CD4-positive, alpha-beta T cell treated with Interferon alpha-2 for 1 hour (primary cell): ENCODE measurements around the gene COL25A1.
"Not testable (repeated sequence)": the region's sequence is repeated elsewhere in the genome, so short reads cannot be mapped to it uniquely, and the experiment has no call there.

Experiments
- DNase-seq, 2 donors: peaks; one replicate each; pipeline ENCODE4 v3.0.0-alpha.2; 2020 to 2022

Gene COL25A1

DNA sequence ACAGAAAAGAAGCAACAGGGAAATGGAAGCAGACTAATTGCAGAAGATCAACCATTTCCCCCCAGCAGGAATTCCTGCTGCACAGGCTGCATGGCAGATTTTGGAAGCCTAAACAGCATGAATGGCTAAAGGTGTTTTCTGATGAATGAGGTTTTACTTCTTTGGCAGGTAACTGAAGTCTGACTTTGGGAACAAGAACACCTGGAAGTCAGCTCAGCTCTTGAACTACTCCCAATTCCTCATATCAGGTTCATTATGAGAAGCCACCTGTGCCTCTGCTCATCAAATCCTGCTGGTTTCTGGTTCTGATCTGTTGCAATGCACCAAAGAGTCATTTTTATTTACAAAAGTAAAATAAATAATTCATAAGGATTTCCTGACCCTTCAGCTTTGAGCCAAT, 139.0 kb downstream of the COL25A1 start:
- no peak for DNase-seq

DNA sequence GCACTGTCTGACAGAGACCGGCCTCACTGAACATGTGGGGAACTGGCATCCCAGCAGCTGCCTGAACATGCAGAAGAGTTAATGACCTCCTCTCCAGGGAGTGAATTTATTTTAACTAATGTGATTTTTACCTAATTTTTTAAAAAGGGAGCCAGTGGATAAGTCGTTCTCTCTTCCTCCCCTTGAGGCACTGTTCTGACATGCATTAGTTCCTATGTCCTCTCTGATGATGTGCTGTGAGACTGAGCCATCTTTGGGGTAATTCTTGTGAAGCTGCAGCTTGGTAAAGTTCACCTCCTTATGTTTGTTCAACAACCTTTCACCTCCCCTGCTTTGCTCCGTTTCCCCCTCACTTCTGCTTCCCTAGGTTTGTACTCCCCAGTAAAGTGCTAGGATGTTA, 139.7 kb downstream of the COL25A1 start:
- no peak for DNase-seq

DNA sequence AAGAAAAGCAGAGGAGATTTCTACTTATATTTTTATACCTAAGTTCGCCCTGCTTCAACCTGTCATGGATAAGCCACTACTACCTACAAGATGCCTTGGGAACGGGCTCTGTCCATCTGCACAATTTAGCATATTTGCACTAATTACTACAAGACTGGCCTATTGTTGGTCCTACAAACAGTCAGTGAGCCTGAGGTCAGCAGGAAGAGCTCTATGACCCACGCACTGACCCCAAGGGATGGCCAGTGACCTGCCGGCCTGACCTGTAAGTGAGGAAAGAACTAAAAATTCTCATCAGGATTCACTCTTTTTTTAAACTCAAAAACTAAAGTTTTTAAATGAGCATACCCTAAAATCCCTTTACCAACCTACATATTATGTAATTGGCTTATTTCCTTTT, 142.0 kb downstream of the COL25A1 start:
- no peak for DNase-seq

DNA sequence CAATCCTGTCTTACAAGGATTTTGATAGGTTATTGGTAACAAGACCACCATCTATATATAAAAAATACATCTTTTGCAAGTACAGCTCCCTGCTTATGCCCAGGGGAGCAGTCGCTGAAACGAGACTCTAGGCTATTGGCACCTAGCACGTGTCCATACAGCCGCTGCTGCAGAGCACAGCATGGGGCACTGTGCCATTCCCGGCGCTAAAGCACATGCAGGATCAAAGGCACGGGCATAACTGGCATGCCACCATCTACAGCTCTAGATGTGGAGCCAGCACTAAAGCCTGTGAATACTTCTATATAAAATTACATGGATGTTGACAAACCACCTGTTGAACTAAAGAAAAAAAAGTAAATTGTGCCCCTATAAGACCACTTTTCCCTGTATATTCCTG, 144.8 kb downstream of the COL25A1 start:
- no peak for DNase-seq

DNA sequence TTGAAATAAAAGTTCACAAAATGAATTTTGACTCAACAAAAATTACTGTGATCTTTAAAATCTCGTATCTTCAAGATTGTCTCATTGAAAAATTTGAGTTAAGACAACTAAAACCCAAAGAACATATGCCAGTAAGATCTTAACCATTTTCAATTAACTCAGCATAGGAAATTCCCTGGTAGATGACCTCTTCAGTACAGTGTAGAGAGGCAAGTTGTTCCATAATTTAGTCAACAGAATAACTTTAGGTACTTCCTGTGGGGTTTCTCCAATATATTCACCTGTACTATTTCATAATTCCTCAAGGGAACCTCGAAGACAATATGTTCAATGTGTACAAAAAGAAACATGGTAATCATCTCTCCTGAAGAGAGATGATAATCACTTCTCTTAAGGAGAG, 145.3 kb downstream of the COL25A1 start:
- DNase-seq = no peak

DNA sequence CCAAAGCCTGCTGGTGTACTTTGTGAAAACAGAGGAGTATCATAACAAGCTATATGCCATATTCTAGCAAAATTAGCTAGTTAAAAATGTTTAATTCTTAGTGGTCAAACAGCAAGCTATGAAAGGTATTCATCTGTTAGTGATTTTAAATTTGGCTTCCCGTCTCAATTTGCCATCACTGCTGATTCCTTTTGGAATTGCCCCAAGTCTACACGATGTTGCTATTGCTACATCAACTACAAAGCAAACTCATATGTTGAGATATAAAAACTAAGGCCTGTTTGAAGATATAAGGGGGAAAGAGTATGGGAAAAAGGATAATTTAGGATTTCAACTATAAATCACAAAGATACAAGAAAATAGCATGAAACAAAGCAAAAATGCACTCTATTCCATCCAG, 146.1 kb downstream of the COL25A1 start:
- DNase-seq = no peak

DNA sequence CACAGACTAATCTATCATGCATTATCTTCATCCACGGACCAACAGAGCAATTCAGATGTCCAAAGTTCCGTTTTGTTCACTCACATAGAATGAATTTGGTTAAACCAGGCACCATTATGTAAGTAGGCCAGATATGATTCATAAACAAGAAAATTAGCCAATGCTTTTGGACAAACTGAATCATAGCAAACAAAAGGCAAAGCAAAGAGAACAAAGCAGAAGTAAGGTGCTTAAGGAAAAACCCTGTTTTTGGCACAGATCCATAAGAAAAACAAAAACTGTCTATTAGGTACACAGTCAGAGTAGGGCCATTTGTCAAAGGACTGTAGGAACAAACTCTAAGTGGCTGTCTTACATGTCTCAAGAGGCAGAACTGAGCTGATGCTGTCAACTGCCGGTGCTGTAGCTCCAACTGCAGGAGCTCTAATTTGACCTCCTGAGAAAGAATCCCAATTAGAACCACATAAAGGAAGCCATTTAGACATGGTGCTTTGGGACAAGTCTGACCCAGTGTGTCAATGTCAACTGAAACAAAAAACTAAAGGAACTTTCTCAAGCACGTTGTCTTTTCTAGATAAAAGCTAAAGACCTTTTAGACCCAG, 146.7 kb downstream of the COL25A1 start:
- DNase-seq = no peak

DNA sequence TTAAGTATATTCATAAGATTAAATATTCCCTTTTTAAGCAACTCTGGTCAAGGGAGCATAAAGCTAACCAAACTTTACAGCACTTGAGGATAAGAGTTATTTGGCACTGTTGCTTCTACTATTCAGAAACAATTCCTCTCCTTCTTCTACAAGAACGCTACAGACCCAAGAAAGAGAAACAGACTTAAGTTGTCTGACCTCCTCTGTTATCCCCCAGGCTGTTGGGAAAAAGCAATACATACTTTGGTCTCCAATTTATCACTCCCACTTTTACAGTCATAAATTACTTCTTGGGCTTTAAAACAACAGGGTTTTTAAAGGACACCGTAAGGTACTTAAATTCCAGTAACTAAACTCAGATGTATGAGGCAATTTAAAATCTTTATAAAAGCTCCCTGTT, 147.4 kb downstream of the COL25A1 start:
- no peak for DNase-seq

DNA sequence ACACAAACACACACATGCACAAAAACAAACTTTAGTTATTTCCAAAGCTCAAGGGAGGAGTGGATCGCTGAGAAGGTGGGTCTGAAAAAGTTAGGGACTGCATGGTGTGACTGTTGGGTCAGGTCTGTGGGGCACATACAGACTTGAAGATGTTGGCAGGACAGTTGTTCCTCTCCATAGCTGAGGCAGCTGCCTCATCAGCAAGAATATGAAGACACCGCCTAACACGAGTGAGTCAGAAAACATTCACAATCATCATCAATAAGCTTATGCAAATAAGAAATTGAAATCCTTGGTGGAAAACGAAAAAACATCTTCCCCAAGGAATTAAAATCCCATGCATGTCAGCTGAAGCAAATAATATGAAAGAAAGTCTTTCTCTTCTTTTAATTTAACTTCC, 148.0 kb downstream of the COL25A1 start:
- DNase-seq = no peak

DNA sequence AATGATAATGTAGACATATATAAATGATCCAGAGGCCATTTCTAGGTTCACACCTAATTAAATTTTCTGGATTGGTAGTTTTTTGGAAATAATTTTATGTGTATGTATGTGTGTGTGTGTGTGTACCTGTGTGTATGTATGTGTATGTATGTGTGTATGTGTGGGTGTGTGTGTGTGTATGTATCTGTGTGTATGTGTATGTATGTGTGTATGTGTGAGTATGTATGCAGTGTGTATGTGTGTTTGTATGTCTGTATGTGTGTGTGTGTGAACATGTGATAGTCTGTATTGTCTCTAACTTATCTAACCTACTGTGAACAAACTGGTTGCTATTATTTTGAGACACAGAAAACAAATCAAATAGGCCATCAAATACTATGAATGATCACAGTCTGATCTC, 152.6 kb downstream of the COL25A1 start:
- DNase-seq = no peak

DNA sequence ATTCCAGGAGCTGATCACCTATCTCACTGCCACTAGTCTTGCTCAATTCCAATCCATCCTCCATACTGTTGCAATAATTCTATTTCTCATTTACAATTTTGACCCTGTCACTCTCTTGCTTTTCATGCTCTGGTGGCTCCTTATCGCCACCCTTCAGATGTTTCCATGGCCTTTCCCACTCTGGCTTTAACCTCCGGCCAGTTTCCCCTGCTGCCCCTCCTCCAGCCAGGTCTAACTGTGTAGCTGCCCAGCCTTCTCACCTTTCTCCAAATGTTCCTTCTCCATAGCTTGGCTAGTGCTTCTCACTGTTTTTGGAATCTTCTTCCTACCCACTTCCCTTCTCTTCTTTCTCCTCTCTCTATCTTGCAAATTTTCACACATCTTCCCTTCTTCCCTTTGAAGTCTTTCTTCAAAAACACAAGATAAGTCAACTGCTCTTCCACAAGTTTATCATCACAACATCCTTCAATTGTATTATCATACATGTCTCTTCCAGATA, 153.8 kb downstream of the COL25A1 start:
- DNase-seq = no peak

DNA sequence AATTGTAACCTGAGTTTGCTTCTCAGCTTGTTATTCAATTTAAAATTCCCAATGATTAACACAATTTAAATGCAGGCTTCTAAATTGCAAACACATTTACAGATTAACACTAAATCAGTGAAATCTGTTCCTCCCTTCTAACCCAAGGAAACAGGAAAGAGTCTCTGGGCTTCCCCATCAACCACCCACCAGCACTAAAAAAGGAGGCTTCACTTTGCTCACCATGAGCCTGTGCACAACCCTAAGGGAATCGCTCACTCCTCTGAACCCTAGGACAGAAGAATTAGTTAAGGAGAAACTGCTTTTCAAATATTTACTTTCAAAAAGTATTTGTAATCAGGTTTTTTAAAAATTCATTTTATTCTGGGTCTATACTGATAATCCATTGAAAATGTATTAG, 155.3 kb downstream of the COL25A1 start:
- DNase-seq = no peak

DNA sequence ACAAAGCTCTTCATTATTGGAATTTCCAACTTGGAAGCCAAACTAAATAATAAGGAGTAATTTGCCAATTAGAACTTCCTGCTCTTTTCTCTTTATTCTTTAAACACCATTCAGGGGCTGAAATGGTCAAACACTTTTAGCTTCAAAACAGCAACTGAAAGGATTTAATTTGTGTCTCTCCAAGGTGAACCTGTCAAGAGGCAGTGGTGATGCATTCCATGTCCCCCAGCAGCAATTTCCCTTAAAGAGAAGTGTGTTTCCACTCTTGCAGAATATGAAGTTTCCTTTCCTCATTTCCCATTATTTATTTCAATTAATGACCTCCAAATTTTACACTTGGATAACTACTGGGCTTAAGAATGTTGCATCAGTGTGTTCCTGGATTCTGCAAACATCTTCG, 156.0 kb downstream of the COL25A1 start:
- DNase-seq = no peak

DNA sequence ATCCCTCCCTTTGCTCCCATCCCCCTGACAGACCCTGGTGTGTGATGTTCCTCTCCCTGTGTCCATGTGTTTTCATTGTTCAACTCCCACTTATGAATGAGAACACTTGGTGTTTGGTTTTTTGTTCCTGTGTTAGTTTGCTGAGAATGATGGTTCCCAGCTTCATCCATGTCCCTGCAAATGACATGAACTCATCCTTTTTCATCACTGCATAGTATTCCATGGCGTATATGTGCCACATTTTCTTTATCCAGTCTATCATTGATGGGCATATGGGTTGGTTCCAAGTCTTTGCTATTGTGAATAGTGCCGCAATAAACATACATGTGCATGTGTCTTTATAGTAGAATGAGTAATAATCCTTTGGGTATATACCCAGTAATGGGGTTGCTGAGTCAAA, 164.3 kb downstream of the COL25A1 start:
- DNase-seq = not testable (repeated sequence)

DNA sequence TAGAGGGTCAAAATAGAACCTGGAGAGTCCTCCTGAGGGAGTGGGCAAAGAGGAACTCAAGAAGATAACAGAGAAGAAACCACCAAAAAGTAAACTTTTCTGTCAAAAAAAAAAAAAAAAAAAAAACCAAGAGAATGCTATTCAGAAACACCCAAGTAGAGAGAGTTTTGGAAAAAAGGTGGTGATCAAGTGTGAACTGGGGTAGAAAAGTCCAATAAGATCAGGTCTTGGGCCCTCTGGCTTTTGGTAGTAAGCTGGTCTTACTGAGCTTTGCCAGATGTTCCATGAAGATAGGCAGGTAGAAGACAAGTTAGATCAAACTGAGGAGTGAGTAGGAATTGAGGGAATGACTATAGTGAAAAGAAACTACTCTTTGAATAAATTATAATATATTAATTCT, 167.5 kb downstream of the COL25A1 start:
- no peak for DNase-seq

DNA sequence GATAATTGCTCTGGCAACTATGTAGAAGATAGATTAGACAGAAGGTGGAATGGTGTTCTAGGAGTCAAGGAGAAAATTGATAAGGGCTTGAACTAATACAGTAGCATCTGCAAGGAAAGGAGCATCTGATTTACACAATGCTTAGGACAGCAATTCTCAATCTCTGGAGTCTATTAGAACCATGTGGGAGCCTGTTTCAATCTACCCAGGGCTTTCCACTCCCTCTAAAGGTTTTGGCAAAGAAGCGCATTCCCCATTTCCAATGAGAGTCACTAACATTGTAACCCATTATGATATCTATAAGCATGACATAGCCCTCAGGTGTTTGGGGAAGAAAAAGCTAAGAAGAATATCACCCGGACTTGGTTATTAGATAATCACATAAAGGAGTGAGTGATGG, 168.2 kb downstream of the COL25A1 start:
- no peak for DNase-seq

DNA sequence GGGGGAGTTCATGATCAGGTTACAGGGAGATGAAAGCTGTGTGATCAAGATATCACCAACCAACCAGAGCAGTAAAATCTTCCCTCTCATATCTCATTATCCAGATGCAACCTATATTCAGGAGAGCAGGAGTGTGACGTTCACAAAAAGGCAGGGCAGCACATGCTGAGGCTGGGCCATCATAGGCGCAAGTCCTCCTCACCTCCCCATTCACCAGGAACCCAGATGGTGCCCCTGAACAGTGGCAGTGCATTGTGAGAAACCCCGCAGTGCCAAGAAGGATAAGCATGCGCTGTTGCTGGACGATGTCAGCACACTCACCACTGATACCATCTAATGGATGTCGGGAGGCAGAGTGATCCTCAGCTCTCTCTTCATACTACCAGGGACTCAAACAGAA, 170.9 kb downstream of the COL25A1 start:
- no peak for DNase-seq

DNA sequence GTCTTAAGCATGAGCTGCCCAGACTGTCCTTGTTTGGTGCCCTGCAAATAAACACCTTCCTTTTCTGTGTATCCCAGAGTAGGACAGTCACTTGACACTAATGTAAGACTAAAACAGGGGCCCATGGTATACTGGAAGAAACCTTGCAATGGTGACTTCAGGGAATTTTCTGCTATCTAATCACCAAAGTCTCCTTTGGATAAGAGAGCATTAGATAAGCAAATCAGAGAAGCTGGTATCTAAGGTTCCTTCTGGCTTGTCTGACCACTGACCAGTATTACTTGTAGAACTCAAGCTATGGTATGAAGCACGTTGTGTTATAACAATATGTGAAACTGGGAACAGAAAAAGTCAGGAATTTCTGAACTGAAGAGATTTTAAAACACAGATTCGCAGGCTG, 173.9 kb downstream of the COL25A1 start:
- no peak for DNase-seq

DNA sequence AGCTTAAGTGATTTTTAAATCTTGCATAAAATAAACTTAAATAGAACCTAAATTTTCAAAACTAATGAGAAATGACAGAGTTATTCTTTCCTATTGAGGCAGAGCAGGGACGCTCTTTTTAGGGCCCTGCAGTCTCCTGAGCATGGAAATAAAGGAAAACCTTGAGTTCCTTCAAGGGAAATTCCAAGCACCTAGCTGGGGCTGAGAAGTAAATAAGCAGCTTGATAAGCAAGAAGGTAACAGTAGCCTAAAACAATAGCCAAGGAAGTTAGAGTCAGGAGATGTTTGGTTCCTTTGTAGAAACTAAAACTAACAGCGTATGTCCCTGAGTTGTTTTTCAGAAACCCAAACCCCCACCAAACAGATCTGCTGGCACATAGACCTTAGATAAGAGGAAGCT, 174.6 kb downstream of the COL25A1 start:
- no peak for DNase-seq

DNA sequence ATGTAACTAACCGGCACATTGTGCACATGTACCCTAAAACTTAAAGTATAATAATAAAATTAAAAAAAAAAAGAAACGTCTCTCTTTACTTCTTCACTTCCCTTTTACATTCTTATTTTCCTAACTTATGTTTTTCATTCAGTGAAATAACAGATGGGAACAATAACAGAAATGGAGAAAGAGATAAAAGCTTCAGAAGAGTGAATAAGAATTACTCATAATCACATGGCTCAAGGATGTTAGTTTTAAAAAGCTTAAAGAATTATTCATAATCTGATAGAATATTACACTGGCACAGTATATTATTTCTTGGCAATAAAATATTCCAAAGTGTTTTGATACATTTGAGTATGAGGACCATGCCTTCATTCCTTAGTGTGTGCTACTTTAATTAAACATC, 175.6 kb downstream of the COL25A1 start:
- no peak for DNase-seq

DNA sequence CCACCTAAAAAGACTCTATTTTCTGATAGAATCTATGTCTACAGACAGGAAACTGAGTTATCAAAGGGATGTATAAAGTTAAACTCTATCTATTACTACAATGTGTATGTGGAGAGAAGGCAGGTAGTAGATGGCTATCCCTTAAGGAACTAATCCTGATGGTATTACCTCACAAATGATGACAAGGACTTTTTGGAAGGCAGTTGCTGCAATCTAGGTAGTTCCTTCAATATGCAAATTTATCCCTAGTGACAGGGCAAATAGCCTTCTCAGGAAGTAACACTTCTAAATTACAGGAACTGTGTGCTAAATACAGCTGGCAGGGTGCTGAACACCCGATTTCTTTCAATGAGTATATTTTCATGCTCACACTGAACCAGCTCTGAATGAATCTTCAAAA, 177.4 kb downstream of the COL25A1 start:
- peak in 1 of 2 donors; percentile 0 for DNase-seq

DNA sequence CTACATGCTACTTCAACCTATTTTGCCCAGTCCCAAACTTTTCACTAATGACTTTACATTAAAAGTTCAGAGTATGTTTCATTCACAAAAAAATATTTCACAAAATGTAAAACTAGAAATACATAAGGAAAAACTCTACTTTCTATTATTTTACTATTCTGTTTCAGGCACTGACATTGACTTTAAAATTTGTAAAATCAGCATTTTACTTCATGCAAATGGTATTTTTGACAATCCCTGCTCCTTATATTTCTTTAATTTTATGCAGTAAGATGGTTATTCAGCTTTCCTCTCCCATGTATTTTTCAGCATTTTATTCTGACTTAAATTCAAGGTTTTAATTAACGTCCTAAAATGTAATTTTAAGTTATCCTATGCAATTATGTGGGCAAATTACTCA, 178.5 kb downstream of the COL25A1 start:
- no peak for DNase-seq

DNA sequence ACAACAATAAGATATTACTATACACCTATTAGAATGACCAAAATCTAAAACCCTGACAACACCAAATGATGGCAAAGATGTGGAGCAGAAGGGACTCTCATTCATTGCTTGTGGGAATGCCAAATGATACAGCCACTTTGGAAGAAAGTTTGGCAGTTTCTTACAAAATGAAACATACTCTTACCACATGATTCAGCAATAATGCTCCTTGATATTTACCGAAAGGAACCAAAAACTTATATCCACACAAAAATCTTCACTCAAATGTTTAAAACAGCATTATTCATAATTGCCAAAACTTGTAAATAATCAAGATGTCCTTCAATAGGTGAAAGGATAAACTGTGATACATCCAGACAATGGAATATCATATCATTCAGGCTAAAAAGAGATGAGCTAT, 180.9 kb downstream of the COL25A1 start:
- no peak for DNase-seq

DNA sequence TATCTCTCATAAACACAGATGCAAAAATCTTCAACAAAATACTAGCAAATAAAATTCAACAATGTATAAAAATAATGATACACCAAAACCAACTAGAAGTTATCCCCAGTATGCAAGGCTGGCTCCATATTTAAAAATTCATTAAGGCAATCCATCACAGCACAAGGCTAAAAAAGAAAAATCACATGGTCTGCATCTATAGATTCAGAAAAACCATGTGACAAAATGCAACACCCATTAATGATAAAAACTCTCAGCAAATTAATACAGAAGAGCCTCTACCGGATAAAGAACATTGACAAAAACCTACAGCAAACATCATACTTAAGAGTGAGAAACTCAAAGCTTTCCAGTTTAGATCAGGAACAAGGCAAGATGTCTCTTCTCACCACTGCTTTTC, 182.6 kb downstream of the COL25A1 start:
- no peak for DNase-seq

DNA sequence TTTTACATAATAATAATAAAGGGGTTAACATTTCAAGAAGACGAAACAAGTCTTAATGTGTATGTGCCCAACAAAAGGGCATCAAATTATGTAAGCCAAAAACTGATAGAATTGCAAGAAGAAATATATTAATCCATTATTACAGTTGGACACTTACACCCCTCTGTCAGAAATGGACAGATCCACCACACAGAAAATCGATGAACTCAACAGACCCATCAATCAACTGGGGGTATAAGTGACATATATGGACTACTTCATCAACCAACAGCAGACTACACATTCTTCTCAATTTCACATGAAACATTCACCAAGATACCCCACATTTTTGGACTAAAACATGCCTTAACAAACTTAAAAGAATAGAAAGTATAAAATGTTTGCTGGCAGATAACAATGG, 183.8 kb downstream of the COL25A1 start:
- DNase-seq = no peak

DNA sequence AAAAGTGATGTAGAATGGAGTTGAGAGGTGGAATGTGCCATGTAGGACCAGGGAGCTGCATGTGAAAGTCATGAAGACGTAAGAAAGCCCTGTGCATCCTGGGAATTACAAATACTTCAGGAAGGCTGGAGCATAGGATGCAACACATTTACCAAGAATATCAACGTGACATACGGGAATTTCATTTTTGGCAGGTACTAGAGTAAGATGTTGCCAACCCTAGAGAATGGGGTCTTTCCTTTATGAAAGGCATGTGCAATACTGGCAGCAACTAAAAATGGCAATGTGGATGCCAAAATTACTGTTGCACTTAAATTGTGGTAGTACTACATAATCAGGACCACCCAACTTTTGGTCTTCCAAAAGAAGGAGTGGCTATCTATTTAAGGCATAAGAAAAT, 188.0 kb downstream of the COL25A1 start:
- DNase-seq = no peak
